CD4-positive, alpha-beta memory T cell (primary cell): ENCODE data around the gene SNCA. TPM values are rescaled to one million over a fixed set of nuclear protein-coding genes. Genes with fewer than 3 reads are reported as not detected.

ENCODE experiments used
- polyA plus RNA-seq, 2 donors: library from polyadenylated mRNA; unstranded; fragments of 300-500 nt; fragmentation: Illumina TruSeq; gene quantifications; one replicate each; pipeline ENCODE4 v1.2.3, GENCODE V29; 2021
- total RNA-seq, 2 experiments: library from RNA; stranded (reverse); gene quantifications; one replicate each; pipeline ENCODE4 v1.2.3, GENCODE V29; 2021

SNCA gene
- total and polyA plus RNA-seq, 4 experiments from 2014 or later: 0.70 to 1.8 (median 1.4) TPM

Other genes with a start within 250 kb of the SNCA start
- under 1 TPM; 0.52 to 0.55 TPM for gene MMRN1, start 57.7 kb upstream of the SNCA start, total RNA-seq
- 1 to 10 TPM in 1 of 2 donors, under 1 TPM in 1; 0.66 to 1.6 TPM for gene MMRN1, start 57.7 kb upstream of the SNCA start, polyA plus RNA-seq